ENCODE results near the gene GNAL. TPM values are rescaled to one million over a fixed set of nuclear protein-coding genes. Genes with fewer than 3 reads are reported as not detected.
A peak's percentile ranks its signal among the peaks of the same experiment; 100 is the strongest.

The GNAL gene
- total and polyA plus RNA-seq, 2 experiments from 2014 or later = 7.5 to 21.6 TPM

- Histone ChIP-seq H3K79me2 (replicated peaks; ENCODE audit: insufficient read depth) (no peaks in the 10 kb centered on the region), H3K4me2 (peak overlapping the region; percentile 59), H3K27me3 (ENCODE audit: insufficient read depth) (0 out of 2 replicates have a peak, but pooled peaks cover 8% of the 10 kb centered on the region), H3K27ac (ENCODE audit: low read depth) (peak overlapping the region; percentile 26; the same call in 1 of the 2 replicates), H2AFZ (no peak overlapping the region), H3K4me1 (ENCODE audit: insufficient read depth) (peaks cover 15% of the 10 kb centered on the region; the same call in 1 of the 2 replicates), H3K36me3 (ENCODE audit: insufficient read depth) (no peaks in the 10 kb centered on the region), H3K4me3 (peak overlapping the region; percentile 27), H3F3A (replicated peaks; ENCODE audit: low read depth) (no peaks in the 10 kb centered on the region), H3K9me2 (ENCODE audit: insufficient read depth) (no peaks in the 10 kb centered on the region), H4K20me1 (replicated peaks; ENCODE audit: insufficient read depth) (no peaks in the 10 kb centered on the region)
- Mint-ChIP-seq H3K27me3 (ENCODE audit: insufficient read depth, low read depth, poor library complexity) (peaks cover 8% of the 10 kb centered on the region), H3K4me3 (peak overlapping the region; percentile 31; the same call in 2 of the 3 replicates), H3K27ac (no peak overlapping the region), H3K4me1 (peaks cover 32% of the 10 kb centered on the region), H3K36me3 (ENCODE audit: low read depth) (peaks cover 11% of the 10 kb centered on the region; the same call in 2 of the 3 replicates), H3K9me3 (peaks cover 33% of the 10 kb centered on the region; the same call in 2 of the 3 replicates)
- peak; percentile 94 for ATAC-seq
- TF ChIP-seq EZH2phosphoT487 (IDR thresholded peaks at IDR 0.05; ENCODE audit: unreplicated experiment) (no peak), ZNF114 (CRISPR knock-in tag; IDR thresholded peaks at IDR 0.05) (no peak), JUNB (IDR thresholded peaks at IDR 0.05; ENCODE audit: unreplicated experiment) (no peak), ZNF331 (CRISPR knock-in tag; IDR thresholded peaks at IDR 0.05; ENCODE audit: low read depth) (no peak), CREB1 (CRISPR knock-in tag; IDR thresholded peaks at IDR 0.05; ENCODE audit: low read depth) (no peak), ETS1 (IDR thresholded peaks at IDR 0.05) (no peak), REST (IDR thresholded peaks at IDR 0.05; ENCODE audit: unreplicated experiment) (no peak), EZH2 (IDR thresholded peaks at IDR 0.05; ENCODE audit: low read depth, unreplicated experiment) (no peak), NANOG (IDR thresholded peaks at IDR 0.05; ENCODE audit: borderline replicate concordance) (no peak), ZNF462 (CRISPR knock-in tag; IDR thresholded peaks at IDR 0.05) (no peak), STAT1 (IDR thresholded peaks at IDR 0.05; ENCODE audit: unreplicated experiment) (no peak), CTCF (conservative IDR thresholded peaks at IDR 0.05; ENCODE audit: low read depth in 2 of 2) (no peak), POLR2AphosphoS5 (IDR thresholded peaks at IDR 0.05; ENCODE audit: low read depth) (no peak)
- DNase-seq (ENCODE audit: low spot score) = peak; percentile 80
Measured at GRCh38 chr18:11714244-11714918, 25.3 kb downstream of the GNAL start.

Measured in GM23338 (cell line).